ENCODE data around the gene ADAMTS9.

ADAMTS9 gene

GRCh38 chr3:64483467-64483866, 204.3 kb downstream of the ADAMTS9 start:
- no peak for DNase-seq

GRCh38 chr3:64475037-64475436, 212.8 kb downstream of the ADAMTS9 start:
- no peak for DNase-seq

GRCh38 chr3:64473466-64473865, 214.3 kb downstream of the ADAMTS9 start:
- no peak for DNase-seq

GRCh38 chr3:64470436-64470835, 217.4 kb downstream of the ADAMTS9 start:
- DNase-seq, result no peak

GRCh38 chr3:64467255-64467944, 220.4 kb downstream of the ADAMTS9 start:
- DNase-seq, result no peak

All from NCI-H1417 treated with DMSO at 0.1 percent for 48 hours (cell line).